GM19467 (cell line): ENCODE results near the gene PCDH17.
A peak's percentile ranks its signal among the peaks of the same experiment; 100 is the strongest.

Experiments used
- ATAC-seq: cut with Tn5 transposase; IDR thresholded peaks from one replicate; pipeline ENCODE4 v1.9.1; 2021; ENCODE audit warnings: mild to moderate bottlenecking, moderate library complexity; ENCODE audit not compliant: unreplicated experiment

Gene PCDH17

GRCh38 chr13:57631596-57632275, at the start of gene PCDH17:
Gene PCDH17 (plus strand): TSS chr13:57631744. CDS start chr13:57632547, 803 bp downstream.
- ATAC-seq: no peak

DNA sequence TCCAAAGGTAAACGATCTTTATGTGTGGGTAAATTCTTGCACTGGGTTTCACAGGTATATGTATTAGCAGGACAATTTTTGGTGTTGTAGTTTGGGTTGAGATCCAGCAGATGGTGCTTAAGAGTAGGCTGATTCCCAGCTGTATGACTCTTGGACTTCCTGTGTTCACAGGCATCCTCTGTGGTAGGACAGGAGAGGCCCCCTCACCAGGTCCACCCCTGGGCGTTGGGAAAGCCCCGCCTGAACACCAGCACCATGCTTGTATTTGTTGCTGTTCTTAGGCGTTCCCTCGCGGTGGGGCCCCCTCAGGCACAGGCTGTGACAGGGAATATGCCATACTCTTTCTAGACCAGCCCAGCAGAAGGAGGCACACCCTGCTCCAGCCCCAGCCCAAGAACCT, 49.5 kb upstream of the PCDH17 start:
- no peak for ATAC-seq

DNA sequence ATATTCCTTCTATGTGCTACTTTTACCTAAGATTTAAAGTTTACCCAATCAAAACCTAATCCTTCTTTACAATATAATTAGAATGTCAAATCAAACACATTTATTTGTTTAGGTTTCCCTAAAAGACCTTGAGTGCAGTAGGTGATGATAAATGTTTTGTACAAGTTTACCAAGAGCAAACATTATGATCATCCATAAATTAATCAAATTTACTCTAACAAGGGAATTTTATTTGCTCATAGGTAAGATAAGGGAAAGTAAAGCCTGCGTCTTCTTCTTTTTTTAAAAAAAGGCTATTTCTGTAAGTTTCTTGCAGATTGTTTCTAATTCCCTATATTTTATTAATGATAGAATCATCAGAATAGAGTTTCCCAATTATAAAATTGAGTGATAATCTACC, 48.0 kb upstream of the PCDH17 start:
- no peak for ATAC-seq

GRCh38 chr13:57588639-57589038, 42.9 kb upstream of the PCDH17 start:
- ATAC-seq: no peak

DNA sequence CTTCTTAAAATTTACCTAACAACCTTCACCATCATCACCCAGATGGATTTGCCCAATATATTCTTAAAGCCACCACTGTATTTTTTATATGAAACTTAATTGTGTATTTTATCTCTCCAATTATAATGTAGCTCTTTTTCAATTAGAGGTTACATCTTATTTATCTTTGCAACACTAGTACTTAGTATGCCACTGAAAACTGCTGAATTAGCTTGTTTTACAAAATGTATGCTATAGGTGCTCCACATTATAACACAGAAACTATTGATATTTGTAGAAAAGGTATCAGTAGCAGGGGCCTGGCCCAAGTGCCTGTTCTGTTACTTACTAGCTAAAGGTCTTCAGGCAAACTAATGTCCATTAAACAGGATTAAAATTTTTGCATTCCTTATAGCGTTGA, 35.8 kb upstream of the PCDH17 start:
- ATAC-seq: no peak

DNA sequence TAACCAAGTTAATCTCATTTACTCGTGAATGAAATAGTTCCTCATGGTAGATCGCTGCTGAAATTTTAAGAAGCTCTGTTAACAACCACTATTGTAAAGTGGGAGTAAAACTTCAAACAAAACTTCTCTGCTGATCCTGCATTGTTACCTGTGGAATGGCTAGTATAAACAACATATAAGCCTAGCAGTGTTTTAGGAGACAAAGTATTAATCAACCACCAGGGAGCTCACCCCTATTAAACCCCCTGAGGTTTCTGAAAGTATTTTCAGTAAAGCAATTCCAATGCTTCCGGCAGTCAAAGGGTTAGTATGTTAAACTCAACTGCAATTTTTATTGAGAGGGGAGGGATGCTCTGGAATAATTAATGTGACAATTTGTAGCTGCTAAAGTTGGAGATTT, 30.0 kb upstream of the PCDH17 start:
- ATAC-seq: no peak

DNA sequence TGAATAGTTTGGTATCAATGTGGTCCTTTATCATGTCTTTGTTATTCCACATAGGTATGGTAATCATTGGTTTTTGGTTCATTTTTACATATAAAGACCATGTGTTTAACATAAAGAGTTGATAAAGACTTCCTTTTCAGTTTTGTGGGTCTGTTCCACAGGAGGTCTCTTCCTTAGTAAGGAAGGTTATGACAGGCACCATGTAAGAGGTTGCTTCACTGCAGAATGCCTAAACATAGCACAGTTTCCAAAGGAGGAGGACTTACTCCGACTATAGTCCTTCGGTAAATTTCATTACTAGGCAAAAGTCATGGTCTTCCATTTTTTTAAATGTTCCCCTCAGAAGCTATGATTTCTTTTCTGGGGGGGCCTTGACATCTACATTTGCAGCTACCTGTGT, 27.1 kb upstream of the PCDH17 start:
- no peak for ATAC-seq

GRCh38 chr13:57611969-57612368, 19.6 kb upstream of the PCDH17 start:
- no peak for ATAC-seq

DNA sequence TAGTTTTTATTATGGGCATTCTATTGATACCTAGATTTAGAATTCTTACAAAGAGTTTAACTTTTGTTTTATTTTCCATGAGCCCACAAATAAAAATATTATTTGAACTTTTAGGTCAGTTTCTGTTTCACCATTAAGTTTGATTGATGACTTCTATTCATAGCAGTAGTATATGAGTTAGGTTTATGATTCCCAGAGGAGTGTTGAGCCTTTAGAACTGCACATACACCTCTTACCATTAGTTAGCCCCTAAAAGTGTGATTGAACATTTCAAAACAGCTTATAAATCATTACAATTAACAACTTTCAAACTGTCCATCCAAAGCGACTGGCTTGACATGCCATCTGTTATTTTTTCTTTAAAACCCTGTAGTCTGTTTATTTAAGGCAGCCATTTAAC, 19.0 kb upstream of the PCDH17 start:
- no peak for ATAC-seq

DNA sequence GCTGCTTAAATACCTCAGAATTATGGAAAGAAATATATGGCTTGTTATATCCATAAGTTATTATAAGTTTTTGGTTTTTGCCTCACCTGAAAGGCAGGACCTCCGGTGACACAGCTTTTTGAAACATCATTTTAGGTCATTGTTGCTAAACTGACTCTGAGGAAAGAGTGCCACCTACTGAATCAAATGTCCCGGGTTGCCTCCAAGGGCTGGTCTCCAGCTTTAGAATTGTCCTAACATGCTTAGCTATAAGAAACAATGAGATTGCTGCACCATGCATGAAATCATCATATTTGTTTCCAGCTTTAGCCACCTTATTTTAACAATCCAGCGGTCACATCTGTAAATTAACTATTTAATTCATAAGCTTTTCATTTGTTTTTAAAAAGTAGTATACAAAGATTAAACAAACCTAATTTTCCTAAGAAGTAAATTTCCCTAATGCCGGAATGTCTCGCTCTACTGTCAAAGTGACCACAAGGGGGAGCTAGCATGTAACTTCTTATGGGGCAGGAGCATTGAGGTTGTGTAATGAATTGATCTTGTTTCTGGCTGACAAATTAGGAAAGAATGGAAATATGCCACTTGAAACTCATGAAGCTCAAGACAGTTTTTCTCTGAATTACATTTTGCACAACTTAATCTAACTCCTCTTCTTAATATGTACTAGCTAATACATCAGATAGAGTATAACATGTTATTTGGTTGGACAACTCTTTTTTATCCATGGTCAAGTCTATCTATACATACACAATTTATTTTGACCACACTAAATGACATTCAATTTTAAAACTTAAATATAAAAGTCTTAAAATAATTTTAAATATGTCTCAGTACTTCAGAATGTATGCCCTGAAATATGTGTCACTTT, 6.7 kb upstream of the PCDH17 start:
- ATAC-seq: no peak

- no peak for ATAC-seq
These were observed 3.9 kb upstream of the PCDH17 start for GRCh38 chr13:57627663-57628062.

DNA sequence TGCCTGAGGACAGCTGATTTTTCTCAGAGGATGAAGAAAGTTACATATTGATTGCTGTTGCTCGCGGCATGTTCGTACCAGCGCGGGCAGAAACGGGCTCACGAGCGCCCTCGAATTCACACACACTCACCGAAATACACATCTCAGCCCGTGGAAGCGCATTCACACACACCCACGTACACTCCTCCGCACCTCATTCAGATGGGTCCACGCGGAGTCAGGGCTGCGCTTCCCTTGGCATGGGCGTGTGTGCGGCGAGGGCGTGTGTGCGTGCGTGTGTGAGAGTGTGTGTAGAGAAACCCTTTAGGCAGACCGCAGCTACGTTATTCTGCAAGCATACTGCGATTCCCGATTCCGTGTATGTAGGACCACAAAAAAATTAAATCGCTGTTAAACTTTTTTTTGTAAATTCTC, 2.1 kb upstream of the PCDH17 start:
- ATAC-seq: no peak

DNA sequence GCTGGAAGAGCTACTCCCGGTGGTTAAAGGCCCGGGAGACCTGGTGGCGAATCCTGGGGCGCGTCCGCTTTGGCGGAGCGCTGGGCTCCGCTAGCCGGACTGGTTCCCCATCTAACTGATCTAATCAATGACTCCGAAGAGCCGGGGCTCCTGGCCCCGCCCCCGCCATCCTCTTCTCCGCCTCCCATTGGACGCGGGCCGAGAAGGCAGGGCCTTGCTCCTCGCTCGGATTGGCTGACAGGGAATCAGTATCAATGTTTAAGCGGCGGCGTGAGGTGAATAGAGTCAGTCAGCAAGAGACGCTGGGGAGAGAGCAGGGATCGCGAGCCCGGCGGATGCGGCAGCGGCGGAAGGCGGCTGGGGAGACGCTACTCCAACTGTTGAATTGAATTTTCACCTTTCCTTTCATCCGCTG, 1.7 kb upstream of the PCDH17 start:
- peak; percentile 52 for ATAC-seq

DNA sequence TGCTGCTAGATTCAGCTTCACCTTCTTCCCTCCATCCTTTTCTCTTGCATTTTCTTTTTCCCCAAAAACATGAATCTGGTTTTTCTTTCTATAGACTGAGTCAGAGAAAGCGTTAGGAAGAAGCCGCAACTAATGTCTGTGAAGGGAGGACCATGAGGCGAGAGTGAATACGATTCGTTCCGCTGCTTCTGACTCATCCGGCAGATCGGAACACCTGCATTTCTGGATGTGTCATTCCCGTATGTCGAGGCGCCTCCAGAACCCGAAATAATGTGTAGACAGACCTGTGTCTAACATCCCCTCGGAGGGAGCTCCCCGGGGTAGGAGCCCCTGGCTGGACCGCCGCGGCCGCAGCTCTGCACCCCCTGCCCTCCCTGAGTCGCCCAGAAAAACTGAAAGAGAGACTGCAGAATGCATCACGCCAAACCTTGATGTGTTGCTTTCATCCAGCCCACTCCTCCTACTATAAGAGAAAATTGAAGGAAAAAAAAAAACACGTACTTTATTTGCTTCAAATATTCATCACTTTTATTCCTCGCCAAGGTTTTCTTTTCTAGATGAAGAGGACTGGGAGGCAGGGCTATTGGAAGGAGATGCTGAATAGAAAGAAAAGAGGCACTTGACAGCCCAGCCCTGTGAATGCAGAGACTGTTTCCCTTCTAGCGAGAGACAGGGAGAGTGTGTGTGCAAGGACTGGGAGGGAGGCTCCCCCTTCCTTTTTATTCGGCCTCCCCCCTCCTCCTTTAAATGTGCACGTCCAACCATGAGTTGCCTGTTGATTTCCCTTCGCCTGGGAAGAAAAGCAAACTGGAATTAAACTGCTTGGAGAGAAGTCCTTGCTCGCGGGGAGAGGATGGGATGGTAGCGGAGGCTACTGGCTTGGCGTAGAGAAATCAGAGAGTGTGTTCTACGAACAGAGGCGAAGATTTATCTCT, 616 bp upstream of the PCDH17 start:
- ATAC-seq: no peak

- ATAC-seq: no peak
These were observed 964 bp downstream of the PCDH17 start for GRCh38 chr13:57632276-57633140.

GRCh38 chr13:57633141-57633949, 1.8 kb downstream of the PCDH17 start:
- no peak for ATAC-seq

- ATAC-seq: no peak
These were observed 2.6 kb downstream of the PCDH17 start for GRCh38 chr13:57633950-57634838.

DNA sequence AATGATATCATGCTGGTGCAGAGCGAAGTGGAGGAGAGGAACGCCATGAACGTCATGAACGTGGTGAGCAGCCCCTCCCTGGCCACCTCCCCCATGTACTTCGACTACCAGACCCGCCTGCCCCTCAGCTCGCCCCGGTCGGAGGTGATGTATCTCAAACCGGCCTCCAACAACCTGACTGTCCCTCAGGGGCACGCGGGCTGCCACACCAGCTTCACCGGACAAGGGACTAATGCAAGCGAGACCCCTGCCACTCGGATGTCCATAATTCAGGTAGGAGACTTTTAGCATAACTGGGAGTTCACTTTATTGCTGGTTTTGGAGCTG, 3.3 kb downstream of the PCDH17 start:
- no peak for ATAC-seq
